ENCODE results near the gene WDFY4. TPM values are rescaled to one million over a fixed set of nuclear protein-coding genes. Genes with fewer than 3 reads are reported as not detected.

WDFY4 gene
- total and polyA plus RNA-seq, 2 donors (not counting 1 experiment from before 2014, with no cell fraction given), result 0.06 to 0.66 TPM

DNA sequence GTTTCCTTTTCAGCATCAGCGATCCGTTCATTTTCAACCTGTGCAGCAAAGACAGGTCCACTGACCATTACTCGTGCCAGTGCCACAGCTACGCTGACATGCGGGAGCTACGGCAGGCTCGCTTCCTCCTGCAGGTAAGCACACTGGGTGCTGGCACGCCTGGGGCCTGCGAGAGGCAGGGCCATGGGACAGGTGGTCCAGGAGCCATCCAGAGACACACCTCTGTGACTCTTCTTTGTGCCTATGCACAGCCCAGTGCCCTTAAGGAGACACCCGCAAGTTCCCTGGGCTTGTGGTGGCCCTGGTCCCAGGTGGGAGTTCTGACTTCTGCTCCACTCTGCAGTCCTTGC is 212.7 kb downstream of the WDFY4 start:
- Histone ChIP-seq H3K79me2 (ENCODE audit: control insufficient read depth, insufficient read depth, low read length) (no peaks in the 10 kb centered on the region), H3K4me1 (ENCODE audit: control insufficient read depth, extremely low read depth, insufficient read depth, low read length) (peaks cover 2% of the 10 kb centered on the region), H2AFZ (ENCODE audit: low read length) (no peak overlapping the region), H3K27me3 (ENCODE audit: control insufficient read depth, insufficient read depth, low read length) (no peaks in the 10 kb centered on the region), H4K20me1 (ENCODE audit: control insufficient read depth, extremely low read depth, insufficient read depth, low read length) (no peaks in the 10 kb centered on the region), H3K9ac (ENCODE audit: insufficient read depth, low read length) (no peak overlapping the region), H3K27ac (ENCODE audit: insufficient read depth, low read length) (no peak overlapping the region), H3K4me3 (replicated peaks in 1 of 4; ENCODE audit: control extremely low read depth in 1 of 4, insufficient read depth in 1 of 4, low read depth in 3 of 4, low read length in 4 of 4) (no peak overlapping the region), H3K9me3 (ENCODE audit: control insufficient read depth, insufficient read depth, low read depth, low read length) (no peaks in the 10 kb centered on the region), H3K36me3 (ENCODE audit: control insufficient read depth, insufficient read depth, low read length) (no peaks in the 10 kb centered on the region), H3K4me2 (ENCODE audit: extremely low read depth, insufficient read depth, low read length) (no peak overlapping the region)
- no peak for DNase-seq (ENCODE audit: low read depth in 2 of 2)
- no peak for TF ChIP-seq EZH2 (IDR thresholded peaks at IDR 0.05; ENCODE audit: low read length, missing control alignments)
- TF ChIP-seq CTCF (conservative IDR thresholded peaks at IDR 0.05 in 1 of 2, IDR thresholded peaks at IDR 0.05 in 1 of 2; ENCODE audit: low read depth in 1 of 2, low read length in 2 of 2), result no peak

DNA sequence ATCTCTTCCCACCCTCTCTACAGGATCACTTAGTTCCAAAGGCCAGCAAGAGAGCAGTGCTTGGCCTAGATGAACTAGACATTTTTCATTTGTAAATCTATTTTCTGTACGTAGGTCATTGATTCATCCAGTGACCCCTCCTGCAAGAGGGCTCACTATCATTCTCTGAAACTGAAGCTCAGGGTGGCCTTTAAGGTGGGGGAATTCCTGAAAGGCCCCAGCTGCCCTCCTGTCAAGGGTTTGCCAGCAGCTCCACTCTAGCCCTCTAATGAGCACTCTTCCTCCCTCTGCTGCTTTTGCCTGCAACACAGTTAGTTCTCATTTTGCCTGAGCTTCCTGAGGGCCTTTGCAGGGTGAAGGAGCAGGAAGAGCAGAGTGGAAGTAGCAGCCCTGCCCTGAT is 213.8 kb downstream of the WDFY4 start:
- Histone ChIP-seq H3K79me2 (ENCODE audit: control insufficient read depth, insufficient read depth, low read length) (no peaks in the 10 kb centered on the region), H3K27me3 (ENCODE audit: control insufficient read depth, insufficient read depth, low read length) (no peaks in the 10 kb centered on the region), H3K4me1 (ENCODE audit: control insufficient read depth, extremely low read depth, insufficient read depth, low read length) (peaks cover 2% of the 10 kb centered on the region), H3K9me3 (ENCODE audit: control insufficient read depth, insufficient read depth, low read depth, low read length) (no peaks in the 10 kb centered on the region), H3K4me2 (ENCODE audit: extremely low read depth, insufficient read depth, low read length) (no peak overlapping the region), H3K9ac (ENCODE audit: insufficient read depth, low read length) (no peak overlapping the region), H2AFZ (ENCODE audit: low read length) (no peak overlapping the region), H3K36me3 (ENCODE audit: control insufficient read depth, insufficient read depth, low read length) (no peaks in the 10 kb centered on the region), H4K20me1 (ENCODE audit: control insufficient read depth, extremely low read depth, insufficient read depth, low read length) (no peaks in the 10 kb centered on the region), H3K27ac (ENCODE audit: insufficient read depth, low read length) (no peak overlapping the region), H3K4me3 (replicated peaks in 1 of 4; ENCODE audit: control extremely low read depth in 1 of 4, insufficient read depth in 1 of 4, low read depth in 3 of 4, low read length in 4 of 4) (no peak overlapping the region)
- no peak for DNase-seq (ENCODE audit: low read depth in 2 of 2)
- TF ChIP-seq EZH2 (IDR thresholded peaks at IDR 0.05; ENCODE audit: low read length, missing control alignments) (no peak), CTCF (conservative IDR thresholded peaks at IDR 0.05 in 1 of 2, IDR thresholded peaks at IDR 0.05 in 1 of 2; ENCODE audit: low read depth in 1 of 2, low read length in 2 of 2) (no peak)

DNA sequence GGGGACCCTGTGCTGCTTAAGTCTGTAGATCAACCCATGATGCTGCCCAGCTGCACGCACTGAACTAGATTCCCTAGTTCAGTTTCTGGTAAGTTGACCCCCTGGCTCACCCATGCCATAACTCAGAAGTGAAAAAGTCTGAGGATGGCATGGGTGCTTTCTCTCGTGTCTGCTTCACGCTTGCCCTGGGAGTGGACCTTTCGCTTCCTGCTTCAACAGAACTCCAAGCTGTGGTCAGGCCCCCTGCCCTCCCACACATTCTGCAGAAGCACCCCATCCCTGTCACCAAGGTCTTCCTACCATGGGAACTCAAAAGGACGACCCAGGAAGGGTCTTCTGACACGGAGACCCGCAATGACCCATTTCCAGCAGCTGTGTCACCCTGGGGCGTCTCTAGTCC is 215.1 kb downstream of the WDFY4 start:
- Histone ChIP-seq H3K4me1 (ENCODE audit: control insufficient read depth, extremely low read depth, insufficient read depth, low read length) (peaks cover 2% of the 10 kb centered on the region), H3K79me2 (ENCODE audit: control insufficient read depth, insufficient read depth, low read length) (no peaks in the 10 kb centered on the region)

More for the DNA sequence above, 215.1 kb downstream of the WDFY4 start:
- TF ChIP-seq CTCF (conservative IDR thresholded peaks at IDR 0.05 in 1 of 2, IDR thresholded peaks at IDR 0.05 in 1 of 2; ENCODE audit: low read depth in 1 of 2, low read length in 2 of 2), result no peak
- TF ChIP-seq EZH2 (IDR thresholded peaks at IDR 0.05; ENCODE audit: low read length, missing control alignments), result no peak
- Histone ChIP-seq H3K36me3 (ENCODE audit: control insufficient read depth, insufficient read depth, low read length) (no peaks in the 10 kb centered on the region), H3K27me3 (ENCODE audit: control insufficient read depth, insufficient read depth, low read length) (no peaks in the 10 kb centered on the region), H3K9ac (ENCODE audit: insufficient read depth, low read length) (no peak overlapping the region), H3K9me3 (ENCODE audit: control insufficient read depth, insufficient read depth, low read depth, low read length) (no peaks in the 10 kb centered on the region), H2AFZ (ENCODE audit: low read length) (no peak overlapping the region), H3K4me3 (replicated peaks in 1 of 4; ENCODE audit: control extremely low read depth in 1 of 4, insufficient read depth in 1 of 4, low read depth in 3 of 4, low read length in 4 of 4) (no peak overlapping the region), H4K20me1 (ENCODE audit: control insufficient read depth, extremely low read depth, insufficient read depth, low read length) (no peaks in the 10 kb centered on the region), H3K4me2 (ENCODE audit: extremely low read depth, insufficient read depth, low read length) (no peak overlapping the region), H3K27ac (ENCODE audit: insufficient read depth, low read length) (no peak overlapping the region)
- DNase-seq (ENCODE audit: low read depth in 2 of 2), result no peak
